SJSA1 (cell line): ENCODE measurements around the gene THEMIS2. TPM values are rescaled to one million over a fixed set of nuclear protein-coding genes. Genes with fewer than 3 reads are reported as not detected.
A peak's percentile ranks its signal among the peaks of the same experiment; 100 is the strongest.
"Not testable (repeated sequence)": the region's sequence is repeated elsewhere in the genome, so short reads cannot be mapped to it uniquely, and the experiment has no call there.

Experiments used
- DNase-seq, 2 experiments: peaks; one replicate each; pipeline ENCODE4 v3.0.0-alpha.2; 2015 to 2020; ENCODE audit warnings: low spot score in 2 of 2, low read depth in 1 of 2
- H3K27ac ChIP-seq: fragments of 250-450 bp; sonication (Bioruptor Pico); 2 replicates; pipeline ENCODE4 v1.5.1; 2020; ENCODE audit warnings: mild to moderate bottlenecking, moderate library complexity
- H3K27me3 ChIP-seq: fragments of 250-450 bp; sonication (Bioruptor Pico); replicated peaks from 2 replicates; pipeline ENCODE4 v1.5.1; 2020; ENCODE audit warnings: mild to moderate bottlenecking, moderate library complexity
- H3K36me3 ChIP-seq: fragments of 250-450 bp; sonication (Bioruptor Pico); 2 replicates; pipeline ENCODE4 v1.5.1; 2020; ENCODE audit warnings: mild to moderate bottlenecking
- H3K4me1 ChIP-seq: fragments of 250-450 bp; sonication (Bioruptor Pico); replicated peaks from 2 replicates; pipeline ENCODE4 v1.6.1; 2021; ENCODE audit warnings: mild to moderate bottlenecking
- H3K4me3 ChIP-seq: fragments of 250-450 bp; sonication (Bioruptor Pico); 2 replicates; pipeline ENCODE4 v1.5.1; 2020; ENCODE audit warnings: mild to moderate bottlenecking
- H3K9me3 ChIP-seq: fragments of 250-450 bp; sonication (Bioruptor Pico); replicated peaks from 2 replicates; pipeline ENCODE4 v1.5.1; 2020; ENCODE audit warnings: mild to moderate bottlenecking
- total RNA-seq: library from RNA; depleted of rRNA; stranded (reverse); fragments of >200 nt; shearing (Covaris generic); gene quantifications from 2 replicates; pipeline ENCODE4 v1.2.3, GENCODE V29; 2014

Gene THEMIS2
- total RNA-seq, 1 experiment from 2014 or later, result 1.7 TPM

DNA sequence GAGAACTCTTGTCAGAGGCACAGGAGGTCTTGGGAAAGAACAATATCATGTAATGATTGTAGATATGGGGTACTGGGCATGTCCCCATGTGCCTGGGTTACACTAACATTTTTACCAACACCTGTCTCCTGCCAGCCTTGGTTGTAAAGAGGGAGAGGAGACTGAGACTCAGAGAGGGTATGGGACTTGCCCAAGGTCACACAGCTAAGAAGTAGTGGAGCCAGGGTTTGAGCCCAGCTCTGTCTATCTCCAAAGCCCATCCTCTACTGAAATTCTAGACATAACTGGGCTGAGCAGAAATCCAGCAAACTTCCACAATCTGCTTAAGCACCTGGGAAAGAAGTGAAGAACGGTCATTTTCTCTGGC lies 2.6 kb upstream of the THEMIS2 start:
- H3K4me3 ChIP-seq, result no peak overlapping the region
- no peaks in the 10 kb centered on the region for H3K9me3 ChIP-seq
- H3K36me3 ChIP-seq, result no peaks in the 10 kb centered on the region
- no peak overlapping the region for H3K27ac ChIP-seq
- DNase-seq, result no peak
- H3K27me3 ChIP-seq, result no peaks in the 10 kb centered on the region
- peaks cover 10% of the 10 kb centered on the region for H3K4me1 ChIP-seq

DNA sequence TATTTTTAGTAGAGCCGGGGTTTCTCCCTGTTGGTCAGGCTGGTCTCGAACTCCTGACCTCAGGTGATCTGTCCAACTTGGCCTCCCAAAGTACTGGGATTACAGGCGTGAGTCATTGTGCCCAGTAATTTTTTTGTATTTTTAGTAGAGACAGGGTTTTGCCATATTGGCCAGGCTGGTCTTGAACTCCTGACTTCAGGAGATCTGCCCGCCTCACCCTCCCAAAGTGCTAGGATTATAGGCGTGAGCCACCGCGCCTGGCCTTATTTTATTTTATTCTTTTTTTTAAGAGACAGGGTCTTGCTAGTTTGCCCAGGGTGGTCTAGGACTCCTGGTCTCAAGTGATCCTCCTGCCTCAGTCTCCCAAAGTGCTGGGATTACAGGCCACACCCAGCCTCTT lies 1.3 kb upstream of the THEMIS2 start:
- H3K4me1 ChIP-seq, result peaks cover 13% of the 10 kb centered on the region
- not testable (repeated sequence) for H3K36me3 ChIP-seq, DNase-seq, H3K4me3 ChIP-seq, H3K27me3 ChIP-seq, H3K9me3 ChIP-seq, H3K27ac ChIP-seq

DNA sequence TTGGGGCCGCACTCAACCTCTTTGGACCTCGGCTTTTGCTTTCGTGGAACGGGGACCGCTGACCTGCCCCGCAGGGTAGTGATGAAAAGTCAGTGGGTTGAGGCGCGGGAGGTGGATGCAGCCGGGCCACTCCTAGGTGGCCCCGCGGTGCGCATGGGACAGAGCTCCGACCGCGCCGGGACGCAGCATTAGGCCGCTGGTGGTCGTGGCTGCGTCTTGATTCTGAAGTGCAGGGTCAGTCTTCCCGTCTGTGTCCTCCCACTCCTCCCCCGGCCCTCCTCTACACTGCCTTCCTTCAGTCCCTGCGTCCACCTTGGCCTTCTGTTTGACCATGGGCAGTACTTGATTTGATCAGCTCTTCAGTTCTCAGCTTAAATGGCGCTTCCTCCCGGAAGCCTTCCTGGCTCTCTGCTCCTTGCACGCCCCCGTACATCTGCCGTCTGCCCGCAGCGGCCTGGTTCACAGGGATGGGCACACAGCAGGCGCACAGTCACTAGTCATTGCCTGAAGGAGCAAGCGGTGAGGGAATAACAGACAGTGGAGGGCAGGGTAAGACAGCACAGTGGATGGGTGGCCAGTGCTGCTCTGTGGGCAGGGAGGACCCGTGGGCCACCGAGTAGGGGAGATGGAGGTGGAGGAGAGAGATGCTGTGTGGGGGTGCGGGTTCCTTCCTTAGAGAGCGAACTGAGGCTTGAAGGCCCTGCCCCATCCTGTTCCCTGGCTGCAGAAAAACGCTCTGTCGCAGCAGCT lies 633 bp downstream of the THEMIS2 start:
- H3K9me3 ChIP-seq, result no peaks in the 10 kb centered on the region
- peaks cover 13% of the 10 kb centered on the region for H3K4me1 ChIP-seq
- peak overlapping the region; percentile 45 for H3K4me3 ChIP-seq
- no peak overlapping the region for H3K27ac ChIP-seq
- no peaks in the 10 kb centered on the region for H3K27me3 ChIP-seq
- no peak for DNase-seq
- H3K36me3 ChIP-seq, result no peaks in the 10 kb centered on the region

DNA sequence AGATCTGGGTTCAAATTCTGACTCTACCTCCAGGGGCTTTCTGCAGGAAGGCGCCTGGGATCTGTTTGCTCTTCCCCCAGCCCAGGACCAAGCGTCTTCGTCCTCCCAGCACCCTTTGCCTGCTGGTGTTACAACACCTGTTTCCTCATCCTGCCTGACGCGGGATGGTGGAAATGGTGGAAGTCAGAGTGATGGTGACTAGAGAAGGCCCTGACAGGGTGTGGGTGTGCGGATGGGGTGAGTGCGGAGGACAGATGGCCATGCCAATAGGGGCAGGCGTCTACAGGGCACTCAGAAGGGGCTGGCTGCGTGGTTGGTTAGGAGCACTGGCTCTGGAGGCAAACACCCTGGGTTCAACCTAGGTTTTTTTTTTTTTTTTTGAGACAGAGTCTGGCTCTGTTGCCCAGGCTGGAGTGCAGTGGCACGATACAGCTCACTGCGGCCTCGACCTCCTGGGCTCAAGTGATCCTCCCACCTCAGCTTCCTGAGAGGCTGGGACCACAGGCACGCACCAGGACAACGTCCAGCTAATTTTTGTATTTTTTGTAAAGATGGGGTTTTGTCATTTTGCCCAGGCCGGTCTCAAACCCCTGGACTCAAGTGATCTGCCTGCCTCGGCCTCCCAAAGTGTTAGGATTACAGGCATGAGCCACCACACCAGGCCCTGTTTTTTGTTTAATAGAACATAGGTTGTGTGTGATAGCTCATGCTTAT lies 1.5 kb downstream of the THEMIS2 start:
- Histone ChIP-seq H3K4me1 (peaks cover 13% of the 10 kb centered on the region), H3K9me3 (no peaks in the 10 kb centered on the region), H3K4me3 (no peak overlapping the region), H3K36me3 (no peaks in the 10 kb centered on the region), H3K27me3 (no peaks in the 10 kb centered on the region), H3K27ac (no peak overlapping the region)
- no peak for DNase-seq

DNA sequence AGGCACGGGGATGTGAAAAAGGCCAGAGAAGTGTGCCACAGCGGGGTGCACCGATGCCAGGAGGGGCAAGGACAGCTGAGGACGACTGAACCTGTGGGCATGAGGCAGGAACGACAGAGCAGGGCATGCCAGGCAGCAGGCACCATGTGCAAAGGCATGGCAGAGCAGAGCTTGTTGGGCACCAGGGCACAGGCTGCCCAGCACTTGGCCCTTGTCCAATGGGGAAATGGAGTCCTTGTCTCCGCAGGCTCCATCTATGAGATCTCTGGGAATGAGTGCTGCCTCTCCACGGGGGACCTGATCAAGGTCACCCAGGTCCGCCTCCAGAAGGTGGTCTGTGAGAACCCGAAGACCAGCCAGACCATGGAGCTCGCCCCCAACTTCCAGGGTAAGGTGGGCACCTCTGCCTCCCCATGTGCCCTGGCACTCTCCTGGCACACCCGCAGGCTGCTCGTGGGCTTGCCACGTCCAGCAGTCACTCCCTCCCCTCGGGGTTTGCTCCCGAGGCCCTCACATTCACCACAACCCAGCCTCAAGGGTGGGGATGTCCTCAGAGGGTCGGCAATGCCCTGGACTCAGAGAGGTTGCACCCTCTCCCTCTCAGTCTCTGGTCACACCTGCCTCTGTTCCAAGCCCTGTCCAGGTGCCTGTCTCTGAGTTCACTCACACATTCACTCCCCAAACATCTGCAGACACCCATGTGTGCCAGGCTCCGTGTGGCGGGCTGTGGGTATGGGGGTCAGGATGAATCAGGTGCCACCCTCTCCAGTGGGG lies 4.2 kb downstream of the THEMIS2 start:
- H3K36me3 ChIP-seq, result no peaks in the 10 kb centered on the region
- H3K27ac ChIP-seq, result no peak overlapping the region
- no peaks in the 10 kb centered on the region for H3K27me3 ChIP-seq
- no peak for DNase-seq
- no peaks in the 10 kb centered on the region for H3K9me3 ChIP-seq
- peaks cover 13% of the 10 kb centered on the region for H3K4me1 ChIP-seq
- no peak overlapping the region for H3K4me3 ChIP-seq

DNA sequence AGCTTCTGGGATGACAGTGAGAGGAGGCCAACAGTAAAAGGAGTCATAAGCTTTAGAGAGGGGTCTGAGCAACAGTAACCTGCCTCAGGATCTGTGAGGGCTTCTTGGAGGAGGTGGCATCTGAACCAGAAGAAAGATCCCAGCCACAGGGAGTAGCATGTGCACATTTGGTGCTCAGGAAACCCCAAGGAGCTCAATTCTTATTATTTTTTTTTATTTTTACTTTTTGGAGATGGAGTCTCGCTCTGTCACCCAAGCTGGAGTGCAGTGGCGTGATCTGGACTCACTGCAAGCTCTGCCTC lies 4.7 kb downstream of the THEMIS2 start:
- H3K27ac ChIP-seq, result no peak overlapping the region
- no peak overlapping the region for H3K4me3 ChIP-seq
- H3K27me3 ChIP-seq, result no peaks in the 10 kb centered on the region
- H3K36me3 ChIP-seq, result no peaks in the 10 kb centered on the region
- DNase-seq, result no peak
- peaks cover 13% of the 10 kb centered on the region for H3K4me1 ChIP-seq
- H3K9me3 ChIP-seq, result no peaks in the 10 kb centered on the region

DNA sequence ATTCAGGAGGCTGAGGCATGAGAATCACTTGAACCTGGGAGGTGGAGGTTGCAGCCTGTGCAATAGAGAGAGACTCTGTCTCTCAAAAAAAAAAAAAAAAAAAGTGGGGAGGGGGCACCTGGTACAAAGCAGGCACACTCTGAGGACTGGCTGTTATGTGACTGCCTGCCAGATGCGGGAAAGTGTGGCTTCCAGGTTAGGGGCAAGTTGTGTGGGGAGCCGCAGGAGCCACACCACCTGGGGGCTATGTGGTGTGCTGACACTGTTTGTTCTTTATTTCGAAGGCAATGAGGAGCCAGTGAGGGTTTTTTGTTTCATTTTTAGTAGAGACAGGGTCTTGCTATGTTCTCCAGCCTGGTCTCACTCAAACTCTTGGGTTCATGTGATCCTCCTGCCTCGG lies 5.7 kb downstream of the THEMIS2 start:
- Histone ChIP-seq H3K27ac (no peak overlapping the region), H3K4me1 (peaks cover 6% of the 10 kb centered on the region), H3K9me3 (no peaks in the 10 kb centered on the region), H3K36me3 (no peaks in the 10 kb centered on the region), H3K27me3 (no peaks in the 10 kb centered on the region), H3K4me3 (no peak overlapping the region)
- no peak for DNase-seq

DNA sequence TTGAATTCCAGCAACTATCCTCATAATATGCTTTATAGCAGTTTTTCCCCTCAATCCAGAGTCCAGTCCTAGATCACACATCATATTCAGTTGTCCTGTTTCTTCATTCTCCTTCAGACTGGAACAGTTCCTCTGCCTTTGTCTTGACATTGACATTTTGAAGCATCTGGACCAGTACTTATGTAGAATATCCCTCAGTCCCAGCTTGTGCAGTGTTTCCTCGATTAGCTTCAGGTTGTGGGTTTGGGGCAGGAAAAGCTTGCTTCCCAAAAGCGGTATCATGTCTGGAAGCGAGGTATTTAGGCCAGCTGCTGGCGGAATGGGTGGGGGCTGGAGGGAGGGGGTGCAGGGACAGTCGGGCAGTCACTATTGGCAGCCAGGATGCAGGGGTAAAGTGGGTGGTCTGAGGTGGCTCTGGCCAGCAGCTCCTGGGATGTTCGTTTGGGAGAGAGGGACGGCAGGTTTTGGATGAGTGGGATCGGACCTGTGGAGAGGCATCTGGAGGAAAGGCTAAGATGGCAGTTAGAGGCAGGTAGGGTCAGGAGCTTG lies 6.5 kb downstream of the THEMIS2 start:
- peaks cover 3% of the 10 kb centered on the region for H3K4me1 ChIP-seq
- H3K36me3 ChIP-seq, result no peaks in the 10 kb centered on the region
- H3K27ac ChIP-seq, result no peak overlapping the region
- no peak for DNase-seq
- H3K4me3 ChIP-seq, result no peak overlapping the region
- no peaks in the 10 kb centered on the region for H3K9me3 ChIP-seq
- H3K27me3 ChIP-seq, result no peaks in the 10 kb centered on the region

DNA sequence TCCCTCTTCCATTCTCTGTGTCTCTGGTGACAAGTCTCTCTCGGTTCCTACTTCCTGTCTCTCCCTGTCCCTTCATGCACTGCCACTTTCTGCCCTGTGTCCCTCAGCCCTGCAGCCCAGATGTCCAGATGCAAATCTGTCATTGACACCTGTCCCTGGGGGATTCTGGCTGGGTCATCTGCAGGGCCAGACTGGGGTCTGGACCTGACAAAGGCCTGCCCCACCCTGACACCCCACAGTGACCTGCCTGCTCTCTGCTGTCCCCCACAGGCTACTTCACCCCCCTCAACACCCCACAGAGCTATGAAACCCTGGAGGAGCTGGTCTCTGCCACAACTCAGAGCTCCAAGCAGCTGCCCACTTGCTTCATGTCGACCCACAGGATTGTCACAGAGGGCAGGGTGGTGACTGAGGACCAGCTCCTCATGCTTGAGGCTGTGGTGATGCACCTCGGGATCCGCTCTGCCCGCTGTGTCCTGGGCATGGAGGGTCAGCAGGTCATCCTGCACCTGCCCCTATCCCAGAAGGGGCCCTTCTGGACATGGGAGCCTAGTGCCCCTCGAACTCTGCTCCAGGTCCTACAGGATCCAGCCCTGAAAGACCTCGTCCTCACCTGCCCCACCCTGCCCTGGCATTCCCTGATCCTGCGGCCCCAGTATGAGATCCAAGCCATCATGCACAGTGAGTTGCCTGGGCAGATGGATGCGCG lies 7.2 kb downstream of the THEMIS2 start:
- no peak overlapping the region for H3K27ac ChIP-seq
- DNase-seq, result no peak
- H3K36me3 ChIP-seq, result 0 out of 2 replicates have a peak, but pooled peaks cover 2% of the 10 kb centered on the region
- H3K9me3 ChIP-seq, result no peaks in the 10 kb centered on the region
- no peaks in the 10 kb centered on the region for H3K27me3 ChIP-seq
- no peak overlapping the region for H3K4me3 ChIP-seq
- peaks cover 3% of the 10 kb centered on the region for H3K4me1 ChIP-seq

DNA sequence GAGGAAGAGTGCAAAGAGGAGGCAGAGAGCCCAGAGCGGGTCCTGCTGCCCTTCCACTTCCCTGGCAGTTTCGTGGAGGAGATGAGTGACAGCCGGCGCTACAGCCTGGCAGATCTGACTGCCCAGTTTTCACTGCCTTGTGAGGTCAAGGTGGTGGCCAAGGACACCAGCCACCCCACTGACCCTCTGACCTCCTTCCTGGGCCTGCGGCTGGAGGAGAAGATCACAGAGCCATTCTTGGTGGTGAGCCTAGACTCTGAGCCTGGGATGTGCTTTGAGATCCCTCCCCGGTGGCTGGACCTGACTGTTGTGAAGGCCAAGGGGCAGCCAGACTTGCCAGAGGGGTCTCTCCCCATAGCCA lies 10.2 kb downstream of the THEMIS2 start:
- Histone ChIP-seq H3K4me3 (no peak overlapping the region), H3K36me3 (0 out of 2 replicates have a peak, but pooled peaks cover 2% of the 10 kb centered on the region), H3K4me1 (no peaks in the 10 kb centered on the region), H3K9me3 (no peaks in the 10 kb centered on the region), H3K27me3 (no peaks in the 10 kb centered on the region), H3K27ac (no peak overlapping the region)
- DNase-seq, result no peak

DNA sequence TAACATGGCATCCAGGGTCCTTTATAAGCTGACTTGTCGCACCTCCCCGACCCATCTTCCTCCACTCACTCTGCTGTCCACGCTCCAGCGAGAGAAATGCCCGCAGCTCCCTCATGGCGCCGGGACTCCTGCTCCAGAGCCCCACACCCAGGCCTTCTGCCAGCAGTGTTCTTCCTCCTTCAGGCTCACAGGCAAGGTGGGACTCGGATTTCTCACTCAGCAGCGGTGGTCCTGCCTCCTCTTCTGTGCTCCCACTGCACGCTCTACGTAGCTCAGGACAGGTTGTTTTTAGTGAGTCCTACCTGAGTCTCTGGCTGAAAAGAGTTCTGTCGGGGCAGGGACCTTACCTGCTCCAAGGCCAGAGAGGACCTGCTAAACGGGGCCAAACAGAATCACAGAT lies 11.2 kb downstream of the THEMIS2 start:
- 0 out of 2 replicates have a peak, but pooled peaks cover 2% of the 10 kb centered on the region for H3K36me3 ChIP-seq
- H3K27ac ChIP-seq, result no peak overlapping the region
- H3K9me3 ChIP-seq, result no peaks in the 10 kb centered on the region
- H3K27me3 ChIP-seq, result no peaks in the 10 kb centered on the region
- DNase-seq, result no peak
- H3K4me3 ChIP-seq, result no peak overlapping the region
- H3K4me1 ChIP-seq, result no peaks in the 10 kb centered on the region

DNA sequence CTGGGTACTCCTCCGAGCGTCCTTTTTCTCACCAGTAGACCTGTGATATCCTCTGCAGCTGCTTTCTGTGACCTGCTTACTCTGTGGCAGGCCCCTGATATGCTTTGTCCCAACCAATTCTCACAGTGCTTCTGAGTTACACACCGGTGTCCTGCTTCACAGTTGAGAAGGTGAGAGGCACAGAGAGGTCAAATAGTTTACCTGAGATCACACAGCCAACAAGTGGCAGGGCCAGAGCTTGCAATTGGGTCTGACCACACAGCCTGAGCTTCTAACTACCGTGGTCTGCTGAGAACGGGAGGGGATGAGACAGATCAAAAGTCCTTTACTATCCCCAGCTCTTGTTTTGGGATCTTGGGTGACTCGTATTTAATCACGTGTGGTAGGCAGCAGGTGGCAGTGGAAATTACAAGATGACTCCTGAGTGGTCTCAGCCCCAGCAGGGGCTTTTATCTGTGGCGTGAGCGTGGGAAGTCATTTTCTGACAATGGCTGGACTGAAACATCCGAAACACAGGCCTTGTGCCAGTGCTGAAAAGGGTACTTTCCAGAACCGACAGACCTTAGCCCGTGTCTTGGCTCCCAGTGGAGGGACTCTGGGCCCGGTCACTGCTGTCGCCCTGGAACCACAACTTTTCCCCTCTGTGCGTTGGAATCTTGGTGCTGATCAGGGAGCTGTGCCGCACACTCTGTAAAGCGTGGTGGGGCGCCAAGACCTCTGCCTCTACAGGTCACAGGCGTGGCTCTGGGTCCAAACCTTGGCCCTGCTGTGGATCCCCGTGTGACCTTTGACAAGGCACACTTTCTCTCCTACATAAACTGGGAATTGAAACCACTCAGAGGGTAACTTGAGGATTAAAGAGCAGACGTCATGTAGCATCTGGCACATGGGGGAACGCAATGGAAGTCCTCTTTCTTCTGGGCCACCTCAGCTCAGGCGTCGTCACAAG lies 11.9 kb downstream of the THEMIS2 start:
- no peak overlapping the region for H3K27ac ChIP-seq
- no peak for DNase-seq
- H3K4me1 ChIP-seq, result no peaks in the 10 kb centered on the region
- H3K27me3 ChIP-seq, result no peaks in the 10 kb centered on the region
- H3K4me3 ChIP-seq, result no peak overlapping the region
- H3K36me3 ChIP-seq, result 0 out of 2 replicates have a peak, but pooled peaks cover 2% of the 10 kb centered on the region
- H3K9me3 ChIP-seq, result no peaks in the 10 kb centered on the region

DNA sequence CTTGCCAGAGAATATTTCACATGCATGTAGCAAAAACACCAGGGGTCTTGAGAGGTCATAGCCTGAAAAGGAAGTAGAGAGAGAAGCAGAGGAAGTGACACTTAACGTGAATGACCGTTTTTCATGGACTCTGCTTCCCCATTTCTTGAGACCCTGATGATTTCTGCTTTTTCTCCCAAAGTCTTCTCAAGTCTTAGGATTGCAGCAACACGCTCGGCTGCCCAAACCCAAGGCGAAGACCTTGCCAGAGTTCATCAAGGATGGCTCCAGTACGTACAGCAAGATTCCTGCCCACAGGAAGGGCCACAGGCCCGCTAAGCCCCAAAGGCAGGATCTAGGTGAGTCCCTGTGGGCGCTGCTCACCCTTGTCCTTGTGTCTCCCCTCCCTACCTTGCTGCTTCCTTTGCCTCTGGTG lies 12.8 kb downstream of the THEMIS2 start:
- Histone ChIP-seq H3K36me3 (peaks cover 6% of the 10 kb centered on the region; the same call in 1 of the 2 replicates), H3K27ac (no peak overlapping the region)
- no peak for DNase-seq

More for the DNA sequence above, 12.8 kb downstream of the THEMIS2 start:
- H3K4me1 ChIP-seq, result no peaks in the 10 kb centered on the region
- H3K9me3 ChIP-seq, result no peaks in the 10 kb centered on the region
- no peaks in the 10 kb centered on the region for H3K27me3 ChIP-seq
- H3K4me3 ChIP-seq, result no peak overlapping the region
